ENCODE measurements around the gene PIK3R3. TPM values are rescaled to one million over a fixed set of nuclear protein-coding genes. Genes with fewer than 3 reads are reported as not detected.

The PIK3R3 gene
- total RNA-seq, 5 donors from 2014 or later (not counting 1 experiment from before 2014, with no cell fraction given): 0.65 to 2.3 (median 1.1) TPM

GRCh38 chr1:46034601-46035516, 97.6 kb downstream of the PIK3R3 start:
- H3K27ac Mint-ChIP-seq: no peak overlapping the region
- 94% methylated on average over 20 of the region's 27 CpGs for WGBS (ENCODE audit: insufficient coverage)
- no peaks in the 10 kb centered on the region for H3K27me3 Mint-ChIP-seq
- Histone ChIP-seq H3K4me1 (ENCODE audit: control insufficient read depth in 1 of 2, extremely low read depth in 1 of 2, insufficient read depth in 2 of 2, low read length in 2 of 2) (peaks cover 0 to 7% of the 10 kb centered on the region in 2 experiments), H3K36me3 (ENCODE audit: control insufficient read depth in 2 of 2, extremely low read depth in 1 of 2, insufficient read depth in 1 of 2, low read length in 1 of 2) (no peaks in the 10 kb centered on the region), H3K27ac (ENCODE audit: low read length) (no peak overlapping the region), H3K9me3 (no peaks in the 10 kb centered on the region), H3K27me3 (replicated peaks in 1 of 2; ENCODE audit: control insufficient read depth in 2 of 2, extremely low read depth in 1 of 2, insufficient read depth in 2 of 2, low read length in 1 of 2) (no peaks in the 10 kb centered on the region), H3K4me3 (ENCODE audit: control insufficient read depth in 1 of 2, extremely low read depth in 1 of 2, low read length in 1 of 2) (no peak overlapping the region)
- H3K4me3 Mint-ChIP-seq: no peak overlapping the region
- POLR2A ChIA-PET: interaction anchor here in 1 of 2 donors (0.6 kb wide), 1 partner anchor 132 kb away, joined by 3 read pairs; no protein-coding TSS in a partner anchor
- no peaks in the 10 kb centered on the region for H3K36me3 Mint-ChIP-seq
- ATAC-seq (replicated peaks in 1 of 4) (no peak), DNase-seq (no peak)
- CTCF ChIA-PET: interaction anchor here in 1 of 2 donors (1.1 to 1.2 kb wide), 2 partner anchors 147 kb away, joined by 6 to 7 read pairs; no protein-coding TSS in a partner anchor
- H3K4me1 Mint-ChIP-seq: no peaks in the 10 kb centered on the region
- H3K9me3 Mint-ChIP-seq: no peaks in the 10 kb centered on the region

- H3K4me3 ChIP-seq (ENCODE audit: control insufficient read depth in 1 of 2, extremely low read depth in 1 of 2, low read length in 1 of 2): no peak overlapping the region
- H3K27ac ChIP-seq (ENCODE audit: low read length): no peak overlapping the region
- POLR2A ChIA-PET: no interaction called here
- CTCF ChIA-PET: interaction anchor here in 1 of 2 donors (0.6 kb wide), 1 partner anchor 130 kb away, joined by 4 read pairs; no protein-coding TSS in a partner anchor
- no peaks in the 10 kb centered on the region for H3K9me3 ChIP-seq
- H3K4me1 ChIP-seq (ENCODE audit: control insufficient read depth in 1 of 2, extremely low read depth in 1 of 2, insufficient read depth in 2 of 2, low read length in 2 of 2): no peaks in the 10 kb centered on the region
- H3K36me3 Mint-ChIP-seq: no peaks in the 10 kb centered on the region
- WGBS (ENCODE audit: insufficient coverage): 95% methylated on average over 24 of the region's 26 CpGs
- H3K36me3 ChIP-seq (ENCODE audit: control insufficient read depth in 2 of 2, extremely low read depth in 1 of 2, insufficient read depth in 1 of 2, low read length in 1 of 2): no peaks in the 10 kb centered on the region
- no peaks in the 10 kb centered on the region for H3K27me3 Mint-ChIP-seq
- no peaks in the 10 kb centered on the region for H3K4me1 Mint-ChIP-seq
- no peaks in the 10 kb centered on the region for H3K9me3 Mint-ChIP-seq
- no peaks in the 10 kb centered on the region for H3K27me3 ChIP-seq (replicated peaks in 1 of 2; ENCODE audit: control insufficient read depth in 2 of 2, extremely low read depth in 1 of 2, insufficient read depth in 2 of 2, low read length in 1 of 2)
- no peak for DNase-seq
- H3K4me3 Mint-ChIP-seq: no peak overlapping the region
- ATAC-seq (replicated peaks in 1 of 4): no peak
- no peak overlapping the region for H3K27ac Mint-ChIP-seq
These were observed 101.4 kb downstream of the PIK3R3 start for GRCh38 chr1:46030876-46031660.

DNA sequence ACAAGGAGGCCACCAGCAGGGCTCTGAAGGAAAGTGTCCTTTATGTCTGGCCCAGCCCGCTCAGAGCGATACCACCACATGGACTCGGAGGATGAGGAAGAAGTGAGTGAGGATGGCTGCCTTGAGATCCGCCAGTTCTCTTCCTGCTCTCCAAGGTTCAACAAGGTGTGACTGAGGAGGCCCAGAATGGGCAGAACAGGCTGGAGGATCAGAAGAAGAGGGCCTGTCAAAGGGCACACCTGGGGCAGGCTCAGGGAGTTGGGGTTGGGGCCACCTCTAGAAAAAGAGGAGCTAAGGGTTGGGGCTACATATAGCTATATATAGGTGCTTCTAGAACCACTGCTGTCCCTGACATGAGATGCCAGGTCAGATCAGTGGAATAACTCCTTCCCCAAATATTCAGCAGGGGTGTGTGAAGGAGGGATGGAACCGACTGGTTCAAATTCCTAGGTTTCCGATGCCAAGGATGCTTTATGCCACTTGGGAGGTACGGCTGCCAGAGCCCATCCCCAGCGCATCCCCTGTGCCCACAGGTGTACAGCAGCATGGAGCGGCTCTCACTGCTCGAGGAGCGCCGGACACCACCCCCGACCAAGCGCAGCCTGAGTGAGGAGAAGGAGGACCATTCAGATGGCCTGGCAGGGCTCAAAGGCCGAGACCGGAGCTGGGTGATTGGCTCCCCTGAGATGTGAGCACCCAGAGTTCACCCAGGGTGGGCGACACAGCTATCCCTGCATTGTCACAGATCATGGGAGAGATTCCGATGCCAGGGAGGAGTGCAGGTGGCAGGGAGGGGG, 102.2 kb downstream of the PIK3R3 start:
- WGBS (ENCODE audit: insufficient coverage): 98% methylated on average over 17 of the region's 18 CpGs
- H3K4me3 Mint-ChIP-seq: no peak overlapping the region
- H3K36me3 Mint-ChIP-seq: no peaks in the 10 kb centered on the region
- ChIA-PET POLR2A (no interaction called here), CTCF (interaction anchor here (0.6 kb wide), 2 partner anchors 32 to 131 kb away, joined by 3 to 4 read pairs; no protein-coding TSS in a partner anchor)
- Histone ChIP-seq H3K27ac (ENCODE audit: low read length) (no peak overlapping the region), H3K9me3 (no peaks in the 10 kb centered on the region), H3K4me3 (ENCODE audit: control insufficient read depth in 1 of 2, extremely low read depth in 1 of 2, low read length in 1 of 2) (no peak overlapping the region), H3K36me3 (ENCODE audit: control insufficient read depth in 2 of 2, extremely low read depth in 1 of 2, insufficient read depth in 1 of 2, low read length in 1 of 2) (no peaks in the 10 kb centered on the region), H3K27me3 (replicated peaks in 1 of 2; ENCODE audit: control insufficient read depth in 2 of 2, extremely low read depth in 1 of 2, insufficient read depth in 2 of 2, low read length in 1 of 2) (no peaks in the 10 kb centered on the region), H3K4me1 (ENCODE audit: control insufficient read depth in 1 of 2, extremely low read depth in 1 of 2, insufficient read depth in 2 of 2, low read length in 2 of 2) (no peaks in the 10 kb centered on the region)
- ATAC-seq (replicated peaks in 1 of 4): no peak
- no peaks in the 10 kb centered on the region for H3K4me1 Mint-ChIP-seq
- H3K27ac Mint-ChIP-seq: no peak overlapping the region
- no peaks in the 10 kb centered on the region for H3K9me3 Mint-ChIP-seq
- no peak for DNase-seq
- H3K27me3 Mint-ChIP-seq: no peaks in the 10 kb centered on the region

DNA sequence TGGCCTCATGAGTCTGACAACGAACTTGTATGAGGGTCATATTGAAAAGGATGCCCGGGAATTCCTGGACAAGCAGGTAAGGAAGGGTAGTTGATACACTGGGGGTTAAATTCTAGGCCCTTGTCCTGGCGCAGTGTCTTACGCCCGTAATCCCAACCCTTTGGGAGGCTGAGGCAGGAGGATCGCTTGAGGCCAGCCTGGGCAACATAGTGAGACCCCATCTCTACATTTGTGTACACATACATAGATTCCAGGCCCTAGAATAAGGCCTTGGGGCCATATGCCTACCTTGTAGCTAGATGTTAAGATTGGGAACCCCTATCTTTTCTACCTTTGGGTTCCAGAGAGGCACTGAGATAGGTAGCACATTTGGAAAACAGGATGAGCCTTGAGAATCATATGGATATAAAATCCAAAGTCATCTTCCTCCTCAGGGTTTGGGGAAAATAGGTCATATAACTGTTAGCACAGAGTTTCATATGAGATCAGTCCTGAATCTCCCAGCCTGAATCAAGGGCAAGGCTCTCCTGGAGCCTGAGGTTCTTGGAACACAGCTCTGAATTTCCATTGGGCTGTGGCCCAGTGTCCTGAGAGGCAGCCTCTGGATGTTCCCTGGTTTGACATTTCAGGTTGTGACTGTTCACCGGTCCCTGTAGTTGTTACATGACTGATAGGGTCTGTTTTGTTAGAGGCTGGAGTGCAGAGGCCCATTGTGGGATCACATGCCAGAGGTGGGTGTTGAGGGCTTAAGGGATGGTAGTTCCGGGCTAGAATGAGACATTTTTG, 104.4 kb downstream of the PIK3R3 start:
- Mint-ChIP-seq H3K36me3 (no peaks in the 10 kb centered on the region), H3K27ac (no peak overlapping the region), H3K4me1 (no peaks in the 10 kb centered on the region), H3K4me3 (no peak overlapping the region), H3K27me3 (no peaks in the 10 kb centered on the region), H3K9me3 (no peaks in the 10 kb centered on the region)
- H3K36me3 ChIP-seq (ENCODE audit: control insufficient read depth in 2 of 2, extremely low read depth in 1 of 2, insufficient read depth in 1 of 2, low read length in 1 of 2): peaks cover 0 to 9% of the 10 kb centered on the region in 2 donors
- no peak overlapping the region for H3K4me3 ChIP-seq (ENCODE audit: control insufficient read depth in 1 of 2, extremely low read depth in 1 of 2, low read length in 1 of 2)
- DNase-seq: no peak
- H3K4me1 ChIP-seq (ENCODE audit: control insufficient read depth in 1 of 2, extremely low read depth in 1 of 2, insufficient read depth in 2 of 2, low read length in 2 of 2): no peaks in the 10 kb centered on the region
- no peak overlapping the region for H3K27ac ChIP-seq (ENCODE audit: low read length)
- ATAC-seq (replicated peaks in 1 of 4): no peak
- POLR2A ChIA-PET: no interaction called here
- H3K9me3 ChIP-seq: no peaks in the 10 kb centered on the region
- WGBS (ENCODE audit: insufficient coverage): 96% methylated on average over 2 of the region's 8 CpGs
- no peaks in the 10 kb centered on the region for H3K27me3 ChIP-seq (replicated peaks in 1 of 2; ENCODE audit: control insufficient read depth in 2 of 2, extremely low read depth in 1 of 2, insufficient read depth in 2 of 2, low read length in 1 of 2)
- CTCF ChIA-PET: no interaction called here

- POLR2A ChIA-PET: no interaction called here
- Mint-ChIP-seq H3K27ac (no peak overlapping the region), H3K9me3 (no peaks in the 10 kb centered on the region), H3K36me3 (no peaks in the 10 kb centered on the region), H3K4me3 (no peak overlapping the region), H3K27me3 (no peaks in the 10 kb centered on the region), H3K4me1 (no peaks in the 10 kb centered on the region)
- H3K4me3 ChIP-seq (ENCODE audit: control insufficient read depth in 1 of 2, extremely low read depth in 1 of 2, low read length in 1 of 2): no peak overlapping the region
- ATAC-seq (replicated peaks in 1 of 4) (no peak), DNase-seq (no peak)
- CTCF ChIA-PET: interaction anchor here in 1 of 2 donors (0.5 kb wide), 1 partner anchor 1273 kb away, joined by 3 read pairs; no protein-coding TSS in a partner anchor
- WGBS (ENCODE audit: insufficient coverage): 92% methylated on average over 2 of the region's 3 CpGs
- H3K36me3 ChIP-seq (ENCODE audit: control insufficient read depth in 2 of 2, extremely low read depth in 1 of 2, insufficient read depth in 1 of 2, low read length in 1 of 2): peaks cover 2 to 9% of the 10 kb centered on the region in 2 donors
- H3K4me1 ChIP-seq (ENCODE audit: control insufficient read depth in 1 of 2, extremely low read depth in 1 of 2, insufficient read depth in 2 of 2, low read length in 2 of 2): no peaks in the 10 kb centered on the region
- H3K27me3 ChIP-seq (replicated peaks in 1 of 2; ENCODE audit: control insufficient read depth in 2 of 2, extremely low read depth in 1 of 2, insufficient read depth in 2 of 2, low read length in 1 of 2): no peaks in the 10 kb centered on the region
- no peaks in the 10 kb centered on the region for H3K9me3 ChIP-seq
- no peak overlapping the region for H3K27ac ChIP-seq (ENCODE audit: low read length)
These were observed 105.9 kb downstream of the PIK3R3 start for GRCh38 chr1:46026531-46026930.

Data from T-cell (primary cell).